Stimulated activated naive CD8-positive, alpha-beta T cell treated with anti-CD3 and anti-CD28 coated beads, Interleukin-15, Interleukin-2, amounts not matched to agents 100 U/mL and 50 U/mL, for 24 hours (primary cell): ENCODE measurements around the gene PAGE2B.
"Not testable (repeated sequence)": the region's sequence is repeated elsewhere in the genome, so short reads cannot be mapped to it uniquely, and the experiment has no call there.

Experiments used
- ATAC-seq: fragments of 150-1000 bp; cut with Tn5 transposase; one replicate; pipeline ENCODE4 v1.10.0; 2021
- DNase-seq: peaks from one replicate; pipeline ENCODE4 v3.0.0; 2021

The PAGE2B gene

GRCh38 chrX:55109306-55109705 is 34.5 kb downstream of the PAGE2B start:
- ATAC-seq (no peak), DNase-seq (no peak)

- ATAC-seq (no peak), DNase-seq (no peak)
Measured at GRCh38 chrX:55111578-55112254, 36.9 kb downstream of the PAGE2B start.

DNA sequence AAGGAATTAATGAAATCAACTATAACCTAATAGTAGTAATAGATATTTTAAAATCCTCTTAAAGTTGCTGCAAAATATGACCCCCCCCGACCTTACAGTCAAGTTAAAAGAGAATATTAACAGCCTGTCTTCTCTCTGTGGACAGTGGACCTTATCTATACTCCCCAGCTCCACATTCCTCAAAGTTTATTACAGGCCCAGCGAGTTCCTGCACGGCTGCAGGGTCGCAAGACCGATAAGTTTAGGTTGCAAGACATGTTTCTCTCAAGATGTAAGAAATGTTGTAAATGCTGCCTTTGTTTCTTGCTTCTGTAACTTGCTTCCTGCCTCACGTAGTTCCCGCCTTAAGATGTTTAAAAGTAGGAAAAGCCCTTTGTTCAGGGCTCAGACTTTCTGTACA is 41.8 kb downstream of the PAGE2B start:
- not testable (repeated sequence) for DNase-seq, ATAC-seq

GRCh38 chrX:55118574-55118973 is 43.7 kb downstream of the PAGE2B start:
- DNase-seq, result no peak
- no peak for ATAC-seq

DNA sequence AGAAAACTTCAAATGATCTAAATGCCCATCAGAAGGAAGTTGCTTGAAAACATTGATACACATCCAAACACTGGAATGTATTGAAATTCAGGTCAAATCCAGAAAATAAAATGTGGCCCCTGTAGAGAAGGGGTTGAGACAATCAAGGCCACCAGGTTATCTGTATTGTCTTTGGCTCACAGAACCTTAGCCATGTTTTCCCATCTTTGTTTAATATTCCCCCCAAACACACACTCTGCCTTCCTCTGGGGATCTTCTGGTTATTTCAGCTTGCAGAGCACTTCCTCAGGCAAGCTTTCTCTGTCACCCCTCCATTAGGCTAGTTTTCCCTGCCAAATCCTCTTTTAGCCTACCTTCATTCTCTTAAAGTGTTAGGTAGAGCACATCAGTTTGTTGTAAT is 44.4 kb downstream of the PAGE2B start:
- no peak for ATAC-seq
- DNase-seq, result no peak

- ATAC-seq (no peak), DNase-seq (no peak)
Measured at GRCh38 chrX:55119712-55120111, 44.9 kb downstream of the PAGE2B start.

GRCh38 chrX:55120761-55121358 is 46.0 kb downstream of the PAGE2B start:
- DNase-seq (no peak), ATAC-seq (no peak)

DNA sequence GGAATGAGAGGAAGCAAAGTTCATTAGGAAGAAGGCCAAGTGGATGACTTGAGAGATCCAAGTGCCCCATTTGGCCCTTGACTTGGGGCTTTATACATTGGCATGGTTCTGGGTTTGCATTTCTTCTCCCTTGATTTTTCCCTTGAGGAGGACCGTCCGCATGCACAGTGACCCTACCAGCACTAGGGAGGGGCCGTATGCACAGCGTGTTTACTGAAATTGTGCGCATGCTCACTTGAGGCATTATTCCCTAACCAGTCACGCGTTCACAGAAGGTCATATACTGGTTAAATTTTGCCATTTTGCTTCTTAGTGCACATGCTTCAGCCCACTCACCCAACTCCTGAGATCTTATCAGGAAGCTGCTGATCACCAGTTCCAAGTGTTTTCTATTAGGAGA is 49.1 kb downstream of the PAGE2B start:
- ATAC-seq, result no peak
- no peak for DNase-seq

- no peak for DNase-seq
Measured at GRCh38 chrX:55127692-55128091, 52.9 kb downstream of the PAGE2B start.

More at GRCh38 chrX:55127692-55128091, 52.9 kb downstream of the PAGE2B start:
- no peak for ATAC-seq
